Fibroblast of lung (primary cell): ENCODE data around the gene SPRED2.

Experiments used
- EZH2 ChIP-seq: IDR thresholded peaks from 2 replicates; pipeline ENCODE4 v1.5.1; 2012; ENCODE audit warnings: low read length, control low read depth, mild to moderate bottlenecking; ENCODE audit errors: missing control alignments
- TF ChIP-seq, protein P1 (sequence below), 2 donors: IDR thresholded peaks in 1 of 2; conservative IDR thresholded peaks in 1 of 2; 1 replicate in 1 of 2; 2 replicates in 1 of 2; pipeline ENCODE4 v1.5.1; 2011 to 2012; ENCODE audit warnings: low read length in 2 of 2, control low read depth in 1 of 2, inconsistent platforms in 1 of 2, low read depth in 1 of 2, mild to moderate bottlenecking in 1 of 2

DNA sequence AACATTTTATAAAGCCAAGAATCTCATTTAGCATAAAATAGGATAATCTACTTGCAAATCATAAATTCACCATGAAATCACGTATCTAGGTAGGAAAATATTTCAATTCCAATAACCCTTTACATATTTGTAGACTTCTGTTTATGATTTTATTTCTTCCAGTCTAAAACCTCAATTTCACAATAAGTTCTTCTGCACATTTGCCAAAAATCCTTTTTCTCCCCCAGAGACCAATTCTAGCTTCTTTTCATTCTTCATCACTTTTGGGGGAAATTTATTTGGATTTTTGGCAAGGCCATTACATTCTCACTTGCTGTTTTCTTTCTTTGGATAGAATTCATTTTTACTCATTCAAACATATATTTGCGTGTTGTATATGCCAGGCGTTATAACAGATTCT, 86.8 kb downstream of the SPRED2 start:
- TF ChIP-seq, protein P1, sequence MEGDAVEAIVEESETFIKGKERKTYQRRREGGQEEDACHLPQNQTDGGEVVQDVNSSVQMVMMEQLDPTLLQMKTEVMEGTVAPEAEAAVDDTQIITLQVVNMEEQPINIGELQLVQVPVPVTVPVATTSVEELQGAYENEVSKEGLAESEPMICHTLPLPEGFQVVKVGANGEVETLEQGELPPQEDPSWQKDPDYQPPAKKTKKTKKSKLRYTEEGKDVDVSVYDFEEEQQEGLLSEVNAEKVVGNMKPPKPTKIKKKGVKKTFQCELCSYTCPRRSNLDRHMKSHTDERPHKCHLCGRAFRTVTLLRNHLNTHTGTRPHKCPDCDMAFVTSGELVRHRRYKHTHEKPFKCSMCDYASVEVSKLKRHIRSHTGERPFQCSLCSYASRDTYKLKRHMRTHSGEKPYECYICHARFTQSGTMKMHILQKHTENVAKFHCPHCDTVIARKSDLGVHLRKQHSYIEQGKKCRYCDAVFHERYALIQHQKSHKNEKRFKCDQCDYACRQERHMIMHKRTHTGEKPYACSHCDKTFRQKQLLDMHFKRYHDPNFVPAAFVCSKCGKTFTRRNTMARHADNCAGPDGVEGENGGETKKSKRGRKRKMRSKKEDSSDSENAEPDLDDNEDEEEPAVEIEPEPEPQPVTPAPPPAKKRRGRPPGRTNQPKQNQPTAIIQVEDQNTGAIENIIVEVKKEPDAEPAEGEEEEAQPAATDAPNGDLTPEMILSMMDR (conservative IDR thresholded peaks at IDR 0.05 in 1 of 2, IDR thresholded peaks at IDR 0.05 in 1 of 2; ENCODE audit: low read depth in 1 of 2, low read length in 2 of 2) = no peak
- no peak for TF ChIP-seq EZH2
